KMS-11 (cell line): Measurements from ENCODE around the gene HORMAD2.

ENCODE experiments used
- H2AFZ ChIP-seq: fragments of 200-600 bp; sonication (generic); 2 replicates; pipeline ENCODE4 v1.6.1; 2016; ENCODE audit warnings: antibody characterized with exemption, mixed run types, low read depth
- H3K27ac ChIP-seq: fragments of 200-600 bp; sonication (generic); 2 replicates; pipeline ENCODE4 v1.6.1; 2016; ENCODE audit warnings: mild to moderate bottlenecking, mixed run types
- H3K27me3 ChIP-seq: fragments of 200-600 bp; sonication (generic); 2 replicates; pipeline ENCODE4 v1.6.1; 2017; ENCODE audit warnings: mild to moderate bottlenecking, low read depth, mixed run types, moderate library complexity; ENCODE audit not compliant: insufficient read depth
- H3K36me3 ChIP-seq: fragments of 200-600 bp; sonication (generic); 2 replicates; pipeline ENCODE4 v1.6.1; 2017; ENCODE audit warnings: mild to moderate bottlenecking, mixed run types; ENCODE audit not compliant: insufficient read depth
- H3K4me1 ChIP-seq: fragments of 200-600 bp; sonication (generic); 2 replicates; pipeline ENCODE4 v1.6.1; 2016; ENCODE audit warnings: mild to moderate bottlenecking, low read depth, mixed run types; ENCODE audit not compliant: poor library complexity, severe bottlenecking
- H3K4me2 ChIP-seq: fragments of 200-600 bp; sonication (generic); 2 replicates; pipeline ENCODE4 v1.7.0; 2016; ENCODE audit warnings: mild to moderate bottlenecking, mixed run types
- H3K4me3 ChIP-seq: fragments of 200-600 bp; sonication (generic); IDR thresholded peaks from 2 replicates; pipeline ENCODE4 v1.6.1; 2017; ENCODE audit warnings: low read depth, low read length, mixed read lengths; ENCODE audit not compliant: insufficient read depth
- H3K79me2 ChIP-seq: fragments of 200-600 bp; sonication (generic); 2 replicates; pipeline ENCODE4 v1.6.1; 2016; ENCODE audit warnings: low read depth, mixed run types; ENCODE audit not compliant: insufficient read depth
- H3K9ac ChIP-seq: fragments of 200-600 bp; sonication (generic); 2 replicates; pipeline ENCODE4 v1.6.1; 2016; ENCODE audit warnings: mild to moderate bottlenecking, mixed run types
- H4K20me1 ChIP-seq: fragments of 200-600 bp; sonication (generic); 2 replicates; pipeline ENCODE4 v1.6.1; 2016; ENCODE audit warnings: mild to moderate bottlenecking, mixed run types; ENCODE audit not compliant: insufficient read depth
- TF ChIP-seq, protein P1 (sequence below): fragments of 200-600 bp; sonication (generic); conservative IDR thresholded peaks from 2 replicates; pipeline ENCODE4 v1.6.1; 2017; ENCODE audit warnings: low read depth, mild to moderate bottlenecking, antibody characterized with exemption, low read length, moderate library complexity, mixed read lengths

The HORMAD2 gene

DNA sequence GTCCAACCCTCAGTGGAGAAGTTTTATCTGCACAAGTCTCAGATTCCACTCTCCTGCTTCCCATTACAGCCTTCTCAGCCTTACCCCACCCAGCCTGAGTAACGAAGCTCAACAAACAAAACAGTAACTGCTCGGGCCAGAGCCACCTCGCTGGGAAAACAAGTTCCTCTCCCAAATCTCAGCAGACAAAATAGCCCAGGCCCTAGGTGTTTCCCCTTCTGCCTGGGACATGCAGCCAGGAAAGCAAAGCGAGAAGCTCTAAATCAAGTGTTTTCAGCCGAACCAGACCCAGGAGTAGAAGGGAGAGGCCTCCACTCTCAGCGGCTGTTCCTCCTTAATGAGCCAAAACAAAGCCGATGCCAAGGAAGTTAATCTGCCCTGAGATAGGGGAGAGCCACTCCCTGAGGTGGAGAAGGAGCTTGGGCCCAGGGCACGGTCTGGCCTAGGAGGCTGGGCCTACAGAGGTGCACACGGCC is 122.3 kb downstream of the HORMAD2 start:
- Histone ChIP-seq H3K27ac (no peak overlapping the region), H4K20me1 (no peaks in the 10 kb centered on the region), H3K4me2 (no peak overlapping the region), H3K27me3 (no peaks in the 10 kb centered on the region; the same call in 1 of the 2 replicates), H3K4me1 (peaks cover 16% of the 10 kb centered on the region), H3K9ac (no peak overlapping the region), H3K36me3 (no peaks in the 10 kb centered on the region), H2AFZ (no peak overlapping the region), H3K79me2 (no peaks in the 10 kb centered on the region), H3K4me3 (no peak overlapping the region)
- TF ChIP-seq, protein P1, sequence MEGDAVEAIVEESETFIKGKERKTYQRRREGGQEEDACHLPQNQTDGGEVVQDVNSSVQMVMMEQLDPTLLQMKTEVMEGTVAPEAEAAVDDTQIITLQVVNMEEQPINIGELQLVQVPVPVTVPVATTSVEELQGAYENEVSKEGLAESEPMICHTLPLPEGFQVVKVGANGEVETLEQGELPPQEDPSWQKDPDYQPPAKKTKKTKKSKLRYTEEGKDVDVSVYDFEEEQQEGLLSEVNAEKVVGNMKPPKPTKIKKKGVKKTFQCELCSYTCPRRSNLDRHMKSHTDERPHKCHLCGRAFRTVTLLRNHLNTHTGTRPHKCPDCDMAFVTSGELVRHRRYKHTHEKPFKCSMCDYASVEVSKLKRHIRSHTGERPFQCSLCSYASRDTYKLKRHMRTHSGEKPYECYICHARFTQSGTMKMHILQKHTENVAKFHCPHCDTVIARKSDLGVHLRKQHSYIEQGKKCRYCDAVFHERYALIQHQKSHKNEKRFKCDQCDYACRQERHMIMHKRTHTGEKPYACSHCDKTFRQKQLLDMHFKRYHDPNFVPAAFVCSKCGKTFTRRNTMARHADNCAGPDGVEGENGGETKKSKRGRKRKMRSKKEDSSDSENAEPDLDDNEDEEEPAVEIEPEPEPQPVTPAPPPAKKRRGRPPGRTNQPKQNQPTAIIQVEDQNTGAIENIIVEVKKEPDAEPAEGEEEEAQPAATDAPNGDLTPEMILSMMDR = no peak

- Histone ChIP-seq H3K4me2 (no peak overlapping the region), H3K4me1 (peaks cover 6% of the 10 kb centered on the region), H3K27ac (no peak overlapping the region)
Observed at GRCh38 chr22:30204015-30204741, 123.9 kb downstream of the HORMAD2 start.

DNA sequence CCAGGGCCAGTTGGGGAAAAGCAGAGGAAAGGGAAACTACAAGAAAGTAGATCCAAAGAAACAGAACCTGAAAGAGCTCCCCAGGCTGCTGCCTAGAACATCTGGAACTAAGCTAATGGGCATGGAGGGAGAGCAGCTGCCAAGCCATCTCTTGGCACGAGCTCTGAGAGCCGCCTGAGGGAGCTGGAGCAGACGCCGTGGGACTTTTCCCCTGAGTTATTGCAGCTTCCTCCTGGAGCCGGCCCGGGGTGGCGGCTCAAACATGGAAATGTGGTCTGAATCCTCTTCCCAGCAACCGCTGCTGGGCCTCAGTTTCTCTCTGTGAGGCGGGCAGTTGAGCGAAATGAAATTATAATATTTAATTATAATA is 124.5 kb downstream of the HORMAD2 start:
- H3K27me3 ChIP-seq = no peaks in the 10 kb centered on the region; the same call in 1 of the 2 replicates
- no peaks in the 10 kb centered on the region for H4K20me1 ChIP-seq
- H3K79me2 ChIP-seq = no peaks in the 10 kb centered on the region
- no peaks in the 10 kb centered on the region for H3K36me3 ChIP-seq
- no peak overlapping the region for H3K27ac ChIP-seq
- peaks cover under 1% of the 10 kb centered on the region for H3K4me1 ChIP-seq
- H3K9ac ChIP-seq = no peak overlapping the region
- H2AFZ ChIP-seq = no peak overlapping the region
- no peak overlapping the region for H3K4me3 ChIP-seq
- TF ChIP-seq, protein P1 = no peak
- no peak overlapping the region for H3K4me2 ChIP-seq

More at GRCh38 chr22:30204015-30204741, 123.9 kb downstream of the HORMAD2 start:
- no peaks in the 10 kb centered on the region for H3K36me3 ChIP-seq
- TF ChIP-seq, protein P1 = no peak
- no peak overlapping the region for H3K4me3 ChIP-seq
- no peaks in the 10 kb centered on the region; the same call in 1 of the 2 replicates for H3K27me3 ChIP-seq
- H2AFZ ChIP-seq = no peak overlapping the region
- no peaks in the 10 kb centered on the region for H3K79me2 ChIP-seq
- no peak overlapping the region for H3K9ac ChIP-seq
- no peaks in the 10 kb centered on the region for H4K20me1 ChIP-seq

DNA sequence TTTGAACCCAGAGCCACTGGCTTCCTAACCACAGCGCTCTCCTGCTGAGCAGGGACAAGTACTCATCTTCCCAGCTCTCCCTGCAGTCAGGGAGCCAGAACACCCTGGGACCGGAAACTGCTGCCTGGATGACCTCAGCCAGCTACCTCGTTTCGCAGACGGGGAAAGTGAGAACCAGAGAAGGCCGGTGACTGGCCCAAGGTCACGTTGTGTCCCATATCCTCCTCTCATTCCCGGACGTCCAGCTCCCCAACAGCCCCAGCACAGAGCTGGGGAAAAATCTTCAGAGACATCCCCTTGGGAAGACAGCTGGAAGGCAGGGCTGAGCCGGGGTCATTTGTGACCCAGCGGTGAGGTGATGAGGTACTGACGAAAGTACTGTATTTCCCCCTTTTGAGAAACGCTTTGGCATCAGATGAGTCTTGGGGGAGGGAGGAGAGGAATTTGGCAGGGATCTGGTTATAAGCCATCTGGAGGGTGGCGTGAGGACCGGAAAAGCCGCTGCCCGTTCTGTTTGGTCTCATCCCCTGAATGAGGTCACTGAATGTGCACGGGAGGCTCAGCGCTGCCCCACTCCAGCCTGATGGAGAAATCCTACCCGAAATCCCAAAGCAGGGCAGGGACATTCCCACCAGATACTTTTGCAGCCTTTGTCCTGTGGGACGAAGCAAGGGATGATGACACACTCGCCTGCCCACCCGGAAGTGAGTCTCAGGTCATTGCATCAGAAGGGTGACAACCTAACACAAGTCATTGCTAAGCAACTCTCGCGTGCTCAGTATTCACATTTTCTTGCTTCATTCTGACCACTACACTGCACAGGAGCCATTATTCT is 125.2 kb downstream of the HORMAD2 start:
- TF ChIP-seq, protein P1 = no peak
- H2AFZ ChIP-seq = no peak overlapping the region
- no peak overlapping the region for H3K4me2 ChIP-seq

More for the DNA sequence above, 125.2 kb downstream of the HORMAD2 start:
- Histone ChIP-seq H3K27me3 (no peaks in the 10 kb centered on the region; the same call in 1 of the 2 replicates), H3K4me3 (no peak overlapping the region), H4K20me1 (no peaks in the 10 kb centered on the region), H3K9ac (no peak overlapping the region), H3K27ac (no peak overlapping the region), H3K36me3 (no peaks in the 10 kb centered on the region), H3K79me2 (no peaks in the 10 kb centered on the region), H3K4me1 (no peaks in the 10 kb centered on the region)
